Measurements from ENCODE around the gene SGPP2. TPM values are rescaled to one million over a fixed set of nuclear protein-coding genes. Genes with fewer than 3 reads are reported as not detected.

The SGPP2 gene
- total and polyA plus RNA-seq, 2 donors (not counting 3 experiments of a cell fraction or from before 2014, with no cell fraction given): not detected

DNA sequence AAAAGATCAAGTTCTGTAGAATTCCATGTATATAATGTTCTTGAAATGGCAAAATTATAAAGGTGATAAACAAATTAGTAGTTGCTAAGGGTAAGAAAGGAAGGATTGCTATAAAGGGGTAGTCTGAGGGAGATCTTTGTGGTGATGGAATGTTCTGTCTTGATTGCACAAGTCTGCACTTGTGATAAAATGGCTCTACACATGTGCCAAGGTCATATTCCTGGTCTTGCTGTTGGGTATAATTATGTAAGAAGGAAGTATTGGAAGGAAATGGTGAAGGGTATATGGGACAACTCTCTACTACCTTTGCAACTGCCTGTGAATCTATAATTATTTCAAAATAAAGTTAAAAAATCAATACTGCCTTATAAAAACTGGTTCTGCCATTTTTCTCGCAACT lies 15.3 kb downstream of the SGPP2 start:
- Histone ChIP-seq H3K9me1 (replicated peaks; ENCODE audit: control insufficient read depth, extremely low read depth, insufficient read depth, low read length) (no peaks in the 10 kb centered on the region), H3K4me3 (replicated peaks in 1 of 3; ENCODE audit: insufficient read depth in 1 of 3, low read depth in 1 of 3, low read length in 3 of 3) (no peak overlapping the region), H3K27me3 (ENCODE audit: control insufficient read depth in 2 of 2, insufficient read depth in 2 of 2, low read length in 2 of 2) (no peaks in the 10 kb centered on the region), H3K4me1 (ENCODE audit: control insufficient read depth, extremely low read depth, insufficient read depth, low read length) (no peaks in the 10 kb centered on the region), H3K27ac (ENCODE audit: insufficient read depth, low read depth, low read length) (no peak overlapping the region), H3K9ac (replicated peaks; ENCODE audit: extremely low read depth, insufficient read depth, low read length) (no peak overlapping the region), H3K36me3 (ENCODE audit: control insufficient read depth in 2 of 2, extremely low read depth in 1 of 2, insufficient read depth in 2 of 2, low read length in 2 of 2) (no peaks in the 10 kb centered on the region), H2AFZ (ENCODE audit: low read depth, low read length) (no peak overlapping the region), H4K20me1 (replicated peaks; ENCODE audit: control insufficient read depth, extremely low read depth, insufficient read depth, low read length) (no peaks in the 10 kb centered on the region), H3K9me3 (replicated peaks; ENCODE audit: control insufficient read depth, insufficient read depth, low read length) (no peaks in the 10 kb centered on the region), H3K4me2 (ENCODE audit: insufficient read depth, low read length) (no peak overlapping the region), H3K79me2 (ENCODE audit: control insufficient read depth, insufficient read depth, low read length) (no peaks in the 10 kb centered on the region)
- intact Hi-C loops (cut with micrococcal nuclease) (no loop called here), dilution Hi-C loops (cut with MboI; ENCODE audit: extremely low pct_ligation_motif_present, low sequenced_read_pairs) (no loop called here)
- FAIRE-seq (no peak), DNase-seq (ENCODE audit: low read depth, low spot score) (no peak)
- CTCF ChIA-PET: no interaction called here
- no TSS peak for BruUV-seq (replicated peaks)
- TF ChIP-seq, protein P1, sequence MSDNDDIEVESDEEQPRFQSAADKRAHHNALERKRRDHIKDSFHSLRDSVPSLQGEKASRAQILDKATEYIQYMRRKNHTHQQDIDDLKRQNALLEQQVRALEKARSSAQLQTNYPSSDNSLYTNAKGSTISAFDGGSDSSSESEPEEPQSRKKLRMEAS (IDR thresholded peaks at IDR 0.05; ENCODE audit: insufficient read depth, insufficient read length): no peak
- TF ChIP-seq FOS (IDR thresholded peaks at IDR 0.05; ENCODE audit: borderline replicate concordance, insufficient read depth, low read length) (no peak), JUN (IDR thresholded peaks at IDR 0.05; ENCODE audit: borderline replicate concordance, insufficient read depth, insufficient read length, low read depth) (no peak), MYC (IDR thresholded peaks at IDR 0.05; ENCODE audit: low read depth, low read length) (no peak), POLR2A (IDR thresholded peaks at IDR 0.05; ENCODE audit: low read depth, low read length) (no peak), GATA2 (IDR thresholded peaks at IDR 0.05; ENCODE audit: insufficient read depth, insufficient read length, low read depth, low read length) (no peak)
- TF ChIP-seq, protein P2, sequence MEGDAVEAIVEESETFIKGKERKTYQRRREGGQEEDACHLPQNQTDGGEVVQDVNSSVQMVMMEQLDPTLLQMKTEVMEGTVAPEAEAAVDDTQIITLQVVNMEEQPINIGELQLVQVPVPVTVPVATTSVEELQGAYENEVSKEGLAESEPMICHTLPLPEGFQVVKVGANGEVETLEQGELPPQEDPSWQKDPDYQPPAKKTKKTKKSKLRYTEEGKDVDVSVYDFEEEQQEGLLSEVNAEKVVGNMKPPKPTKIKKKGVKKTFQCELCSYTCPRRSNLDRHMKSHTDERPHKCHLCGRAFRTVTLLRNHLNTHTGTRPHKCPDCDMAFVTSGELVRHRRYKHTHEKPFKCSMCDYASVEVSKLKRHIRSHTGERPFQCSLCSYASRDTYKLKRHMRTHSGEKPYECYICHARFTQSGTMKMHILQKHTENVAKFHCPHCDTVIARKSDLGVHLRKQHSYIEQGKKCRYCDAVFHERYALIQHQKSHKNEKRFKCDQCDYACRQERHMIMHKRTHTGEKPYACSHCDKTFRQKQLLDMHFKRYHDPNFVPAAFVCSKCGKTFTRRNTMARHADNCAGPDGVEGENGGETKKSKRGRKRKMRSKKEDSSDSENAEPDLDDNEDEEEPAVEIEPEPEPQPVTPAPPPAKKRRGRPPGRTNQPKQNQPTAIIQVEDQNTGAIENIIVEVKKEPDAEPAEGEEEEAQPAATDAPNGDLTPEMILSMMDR (IDR thresholded peaks at IDR 0.05; ENCODE audit: extremely low read depth in 1 of 2, insufficient read depth in 1 of 2, low read depth in 1 of 2, low read length in 2 of 2): no peak
- POLR2A ChIA-PET: no interaction called here
